ENCODE measurements around the gene GALNT16. TPM values are rescaled to one million over a fixed set of nuclear protein-coding genes. Genes with fewer than 3 reads are reported as not detected.

GALNT16 gene
- total RNA-seq, 1 donor from 2014 or later, result 3.5 TPM

DNA sequence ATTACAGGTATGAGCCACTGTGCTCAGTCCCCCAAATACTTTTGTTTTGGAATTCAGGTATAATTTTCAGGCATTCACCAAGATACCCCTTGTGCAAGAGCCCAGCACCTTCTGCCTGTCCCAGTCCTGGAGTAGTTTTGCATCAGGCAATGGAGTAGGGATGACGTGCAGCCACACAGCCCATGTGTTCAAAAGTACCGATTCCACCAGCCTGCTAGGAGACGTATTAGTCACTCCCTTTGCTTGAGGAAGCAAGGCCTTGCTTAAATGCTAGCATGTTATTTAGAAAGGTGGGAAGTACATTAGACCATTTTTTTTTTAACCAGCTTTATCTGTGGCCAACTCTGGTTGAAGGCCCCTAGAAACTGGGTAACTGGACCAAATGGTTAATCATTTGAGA, 15.0 kb upstream of the GALNT16 start:
- DNase-seq (ENCODE audit: low spot score), result no peak
- Mint-ChIP-seq H3K36me3 (peaks cover 3% of the 10 kb centered on the region), H3K27me3 (ENCODE audit: insufficient read depth, low read depth) (no peaks in the 10 kb centered on the region), H3K27ac (no peak overlapping the region), H3K4me3 (no peak overlapping the region), H3K4me1 (peaks cover 19% of the 10 kb centered on the region), H3K9me3 (no peaks in the 10 kb centered on the region)
- no peaks in the 10 kb centered on the region for H4K20me1 ChIP-seq (ENCODE audit: low read depth)
- no peak overlapping the region for H2AFZ ChIP-seq (replicated peaks)
- no peak for TF ChIP-seq EZH2 (IDR thresholded peaks at IDR 0.05)
- TF ChIP-seq, protein P1, sequence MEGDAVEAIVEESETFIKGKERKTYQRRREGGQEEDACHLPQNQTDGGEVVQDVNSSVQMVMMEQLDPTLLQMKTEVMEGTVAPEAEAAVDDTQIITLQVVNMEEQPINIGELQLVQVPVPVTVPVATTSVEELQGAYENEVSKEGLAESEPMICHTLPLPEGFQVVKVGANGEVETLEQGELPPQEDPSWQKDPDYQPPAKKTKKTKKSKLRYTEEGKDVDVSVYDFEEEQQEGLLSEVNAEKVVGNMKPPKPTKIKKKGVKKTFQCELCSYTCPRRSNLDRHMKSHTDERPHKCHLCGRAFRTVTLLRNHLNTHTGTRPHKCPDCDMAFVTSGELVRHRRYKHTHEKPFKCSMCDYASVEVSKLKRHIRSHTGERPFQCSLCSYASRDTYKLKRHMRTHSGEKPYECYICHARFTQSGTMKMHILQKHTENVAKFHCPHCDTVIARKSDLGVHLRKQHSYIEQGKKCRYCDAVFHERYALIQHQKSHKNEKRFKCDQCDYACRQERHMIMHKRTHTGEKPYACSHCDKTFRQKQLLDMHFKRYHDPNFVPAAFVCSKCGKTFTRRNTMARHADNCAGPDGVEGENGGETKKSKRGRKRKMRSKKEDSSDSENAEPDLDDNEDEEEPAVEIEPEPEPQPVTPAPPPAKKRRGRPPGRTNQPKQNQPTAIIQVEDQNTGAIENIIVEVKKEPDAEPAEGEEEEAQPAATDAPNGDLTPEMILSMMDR (IDR thresholded peaks at IDR 0.05), result no peak
- TF ChIP-seq EZH2phosphoT487 (IDR thresholded peaks at IDR 0.05), result no peak
- H3K4me2 ChIP-seq, result no peak overlapping the region
- H3K36me3 ChIP-seq, result no peaks in the 10 kb centered on the region
- no peaks in the 10 kb centered on the region for H3K4me1 ChIP-seq
- no peak overlapping the region for H3K4me3 ChIP-seq
- H3K27ac ChIP-seq, result no peak overlapping the region
- peaks cover 7% of the 10 kb centered on the region for H3F3A ChIP-seq (ENCODE audit: low read depth)
- H3K9ac ChIP-seq, result no peak overlapping the region
- no peaks in the 10 kb centered on the region for H3K79me2 ChIP-seq (ENCODE audit: low read depth)
- no peaks in the 10 kb centered on the region for H3K27me3 ChIP-seq
- H3K9me3 ChIP-seq (ENCODE audit: low read depth), result no peaks in the 10 kb centered on the region

DNA sequence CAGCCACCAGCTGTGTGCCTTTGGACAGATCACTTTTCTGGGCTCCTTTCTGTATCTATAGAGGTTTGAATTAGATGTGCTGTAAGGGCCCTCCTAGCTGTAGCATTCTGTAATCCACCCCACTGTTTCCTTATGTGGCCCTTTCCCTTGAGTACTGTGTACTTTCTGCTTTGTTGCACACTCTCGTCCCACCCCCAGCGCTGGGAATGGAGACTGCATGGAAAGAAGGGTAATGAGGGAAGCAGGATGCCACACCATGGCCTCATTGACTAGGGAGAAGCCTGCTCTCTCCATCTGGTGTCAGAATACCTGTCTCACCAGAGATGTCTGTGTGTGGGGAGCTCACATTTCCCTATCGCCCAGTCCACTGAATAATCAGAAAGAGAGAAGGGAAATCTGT, 13.6 kb upstream of the GALNT16 start:
- H3K4me1 Mint-ChIP-seq, result peaks cover 19% of the 10 kb centered on the region
- Histone ChIP-seq H3K4me2 (no peak overlapping the region), H2AFZ (replicated peaks) (no peak overlapping the region), H3K36me3 (no peaks in the 10 kb centered on the region), H3K9ac (no peak overlapping the region), H3K79me2 (ENCODE audit: low read depth) (no peaks in the 10 kb centered on the region), H4K20me1 (ENCODE audit: low read depth) (no peaks in the 10 kb centered on the region), H3K27me3 (no peaks in the 10 kb centered on the region), H3K4me3 (no peak overlapping the region), H3K9me3 (ENCODE audit: low read depth) (no peaks in the 10 kb centered on the region), H3F3A (ENCODE audit: low read depth) (peaks cover 7% of the 10 kb centered on the region), H3K4me1 (no peaks in the 10 kb centered on the region), H3K27ac (no peak overlapping the region)
- peak; percentile 11 for DNase-seq (ENCODE audit: low spot score)
- TF ChIP-seq EZH2 (IDR thresholded peaks at IDR 0.05), result no peak
- no peak for TF ChIP-seq EZH2phosphoT487 (IDR thresholded peaks at IDR 0.05)
- TF ChIP-seq, protein P1 (IDR thresholded peaks at IDR 0.05), result no peak
- H3K27ac Mint-ChIP-seq, result no peak overlapping the region
- no peaks in the 10 kb centered on the region for H3K9me3 Mint-ChIP-seq
- H3K4me3 Mint-ChIP-seq, result no peak overlapping the region
- peaks cover 6% of the 10 kb centered on the region for H3K36me3 Mint-ChIP-seq
- H3K27me3 Mint-ChIP-seq (ENCODE audit: insufficient read depth, low read depth), result no peaks in the 10 kb centered on the region

DNA sequence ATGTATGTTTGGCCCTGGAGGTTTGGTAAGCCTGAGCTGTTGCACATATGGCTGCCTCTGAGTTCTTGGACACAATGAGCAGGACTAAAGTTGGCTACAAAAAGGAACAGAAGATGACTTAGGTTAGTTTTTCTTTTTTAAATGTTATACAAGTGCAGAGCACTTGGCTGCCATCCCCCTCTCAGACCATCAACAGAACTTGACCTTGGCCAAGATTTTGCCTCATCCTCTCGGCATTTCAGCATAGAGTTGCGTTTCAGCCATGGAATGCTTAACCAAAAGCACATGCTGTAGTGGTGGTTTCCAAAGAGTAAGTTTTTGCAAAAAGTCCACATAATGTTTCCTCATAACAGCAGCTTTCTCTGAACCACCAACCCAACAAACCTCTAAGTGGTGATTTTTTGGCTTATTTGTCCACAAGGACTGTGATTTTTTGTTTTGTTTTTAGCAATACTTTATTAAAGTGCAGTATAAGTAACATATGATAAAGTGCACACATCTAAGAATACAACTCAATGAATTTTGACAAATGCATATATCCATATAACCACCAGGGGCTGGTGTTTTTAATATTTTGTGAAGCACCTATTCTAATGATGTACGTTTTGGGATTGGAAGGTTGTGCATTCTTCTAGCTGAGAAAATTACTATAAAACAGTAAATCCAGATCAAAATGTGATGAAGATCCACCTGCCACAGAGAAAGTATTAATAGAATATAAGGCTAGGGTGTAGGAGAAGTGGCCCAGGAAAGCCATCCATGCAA, 12.1 kb upstream of the GALNT16 start:
- Histone ChIP-seq H3K9ac (no peak overlapping the region), H3F3A (ENCODE audit: low read depth) (no peaks in the 10 kb centered on the region), H3K36me3 (no peaks in the 10 kb centered on the region), H3K4me3 (no peak overlapping the region), H3K9me3 (ENCODE audit: low read depth) (no peaks in the 10 kb centered on the region), H3K4me2 (no peak overlapping the region), H3K27ac (no peak overlapping the region), H4K20me1 (ENCODE audit: low read depth) (no peaks in the 10 kb centered on the region), H3K4me1 (no peaks in the 10 kb centered on the region), H3K27me3 (no peaks in the 10 kb centered on the region), H3K79me2 (ENCODE audit: low read depth) (no peaks in the 10 kb centered on the region), H2AFZ (replicated peaks) (no peak overlapping the region)
- TF ChIP-seq EZH2 (IDR thresholded peaks at IDR 0.05) (no peak), EZH2phosphoT487 (IDR thresholded peaks at IDR 0.05) (no peak)
- TF ChIP-seq, protein P1 (IDR thresholded peaks at IDR 0.05), result peak; percentile 11
- H3K27me3 Mint-ChIP-seq (ENCODE audit: insufficient read depth, low read depth), result no peaks in the 10 kb centered on the region
- H3K4me1 Mint-ChIP-seq, result peaks cover 16% of the 10 kb centered on the region
- H3K9me3 Mint-ChIP-seq, result no peaks in the 10 kb centered on the region
- H3K4me3 Mint-ChIP-seq, result no peak overlapping the region
- no peak overlapping the region for H3K27ac Mint-ChIP-seq
- no peak for DNase-seq (ENCODE audit: low spot score)
- peaks cover 3% of the 10 kb centered on the region for H3K36me3 Mint-ChIP-seq
